Uterus (tissue), 4 donors: ENCODE results near the gene FBXO31. TPM values are rescaled to one million over a fixed set of nuclear protein-coding genes. Genes with fewer than 3 reads are reported as not detected.

Experiments
- DNase-seq, 2 donors: peaks; one replicate each; pipeline ENCODE4 v3.0.0-alpha.2; 2019 to 2020
- H3K27ac ChIP-seq, 2 donors: fragments of 200-600 bp; sonication (generic); 1 replicate in 1 of 2; 2 replicates in 1 of 2; pipeline ENCODE4 v1.5.1; 2016 to 2018
- H3K27me3 ChIP-seq, 2 donors: fragments of 200-600 bp; sonication (generic); one replicate each; pipeline ENCODE4 v1.5.1; 2018 to 2019; ENCODE audit warnings: control low read depth in 1 of 2
- H3K36me3 ChIP-seq, 2 donors: fragments of 200-600 bp; sonication (generic); one replicate each; pipeline ENCODE4 v1.5.1; 2019; ENCODE audit warnings: control low read depth in 1 of 2
- H3K4me1 ChIP-seq, 2 donors: fragments of 200-600 bp; sonication (generic); one replicate each; pipeline ENCODE4 v1.5.1; 2018 to 2019; ENCODE audit warnings: control low read depth in 1 of 2
- H3K4me3 ChIP-seq, 2 donors: fragments of 200-600 bp; sonication (generic); 1 replicate in 1 of 2; 2 replicates in 1 of 2; pipeline ENCODE4 v1.5.1; 2018 to 2019; ENCODE audit warnings: mild to moderate bottlenecking in 1 of 2
- H3K9me3 ChIP-seq, 2 donors: fragments of 200-600 bp; sonication (generic); one replicate each; pipeline ENCODE4 v1.5.1; 2019; ENCODE audit warnings: control low read depth in 1 of 2
- POLR2A ChIP-seq, 2 donors: fragments of 450-650 bp; IDR thresholded peaks; one replicate each; pipeline ENCODE4 v1.6.1; 2016; ENCODE audit warnings: antibody characterized with exemption in 2 of 2, mild to moderate bottlenecking in 1 of 2, moderate library complexity in 1 of 2
- intact Hi-C: fragments of 100-400 bp; cut with DNase I; formaldehyde crosslinking; loops from one replicate; pipeline ENCODE4 v1.15.1; 2023; ENCODE audit warnings: low total_unique reads
- total RNA-seq, 4 donors: library from RNA; depleted of rRNA in 3 of 4; stranded (reverse); fragments of >200 nt in 3 of 4; gene quantifications; one replicate each; pipeline versions ENCODE4 v1.1.0 to v1.2.4, GENCODE V29; 2014 to 2023
- TF ChIP-seq, protein P1 (sequence below), 4 experiments: fragments of 200-600 bp in 2 of 4; fragments of 450-650 bp in 2 of 4; sonication (generic) in 2 of 4; IDR thresholded peaks; one replicate each; pipeline ENCODE4 v1.5.1; 2016 to 2019; ENCODE audit warnings: antibody characterized with exemption in 4 of 4, mild to moderate bottlenecking in 2 of 4, moderate library complexity in 1 of 4
- donor health status: DM: yes; HTN: yes; CAD: no.

Gene FBXO31
- total RNA-seq, 4 donors from 2014 or later = 35.2 to 309 (median 74.8) TPM

GRCh38 chr16:87348616-87349157 lies 34.9 kb downstream of the FBXO31 start:
- intact Hi-C loops = no loop called here
- Histone ChIP-seq H3K36me3 (no peaks in the 10 kb centered on the region), H3K4me3 (no peak overlapping the region), H3K4me1 (peaks cover 0 to 2% of the 10 kb centered on the region in 2 donors), H3K27me3 (no peaks in the 10 kb centered on the region), H3K9me3 (no peaks in the 10 kb centered on the region), H3K27ac (no peak overlapping the region)
- DNase-seq = no peak
- no peak for TF ChIP-seq POLR2A (IDR thresholded peaks at IDR 0.05)
- TF ChIP-seq, protein P1, sequence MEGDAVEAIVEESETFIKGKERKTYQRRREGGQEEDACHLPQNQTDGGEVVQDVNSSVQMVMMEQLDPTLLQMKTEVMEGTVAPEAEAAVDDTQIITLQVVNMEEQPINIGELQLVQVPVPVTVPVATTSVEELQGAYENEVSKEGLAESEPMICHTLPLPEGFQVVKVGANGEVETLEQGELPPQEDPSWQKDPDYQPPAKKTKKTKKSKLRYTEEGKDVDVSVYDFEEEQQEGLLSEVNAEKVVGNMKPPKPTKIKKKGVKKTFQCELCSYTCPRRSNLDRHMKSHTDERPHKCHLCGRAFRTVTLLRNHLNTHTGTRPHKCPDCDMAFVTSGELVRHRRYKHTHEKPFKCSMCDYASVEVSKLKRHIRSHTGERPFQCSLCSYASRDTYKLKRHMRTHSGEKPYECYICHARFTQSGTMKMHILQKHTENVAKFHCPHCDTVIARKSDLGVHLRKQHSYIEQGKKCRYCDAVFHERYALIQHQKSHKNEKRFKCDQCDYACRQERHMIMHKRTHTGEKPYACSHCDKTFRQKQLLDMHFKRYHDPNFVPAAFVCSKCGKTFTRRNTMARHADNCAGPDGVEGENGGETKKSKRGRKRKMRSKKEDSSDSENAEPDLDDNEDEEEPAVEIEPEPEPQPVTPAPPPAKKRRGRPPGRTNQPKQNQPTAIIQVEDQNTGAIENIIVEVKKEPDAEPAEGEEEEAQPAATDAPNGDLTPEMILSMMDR (IDR thresholded peaks at IDR 0.05) = no peak

GRCh38 chr16:87347932-87348615 lies 35.5 kb downstream of the FBXO31 start:
- H3K9me3 ChIP-seq = no peaks in the 10 kb centered on the region
- DNase-seq = no peak
- H3K27me3 ChIP-seq = no peaks in the 10 kb centered on the region
- H3K36me3 ChIP-seq = no peaks in the 10 kb centered on the region
- peaks cover 0 to 2% of the 10 kb centered on the region in 2 donors for H3K4me1 ChIP-seq
- H3K27ac ChIP-seq = no peak overlapping the region
- TF ChIP-seq, protein P1 (IDR thresholded peaks at IDR 0.05) = no peak
- no peak for TF ChIP-seq POLR2A (IDR thresholded peaks at IDR 0.05)
- intact Hi-C loops = no loop called here
- no peak overlapping the region for H3K4me3 ChIP-seq

GRCh38 chr16:87346517-87347060 lies 37.0 kb downstream of the FBXO31 start:
- intact Hi-C loops = no loop called here
- no peak for DNase-seq
- no peak overlapping the region for H3K4me3 ChIP-seq
- H3K27ac ChIP-seq = no peak overlapping the region
- peaks cover 0 to 2% of the 10 kb centered on the region in 2 donors for H3K4me1 ChIP-seq
- no peaks in the 10 kb centered on the region for H3K36me3 ChIP-seq
- no peak for TF ChIP-seq POLR2A (IDR thresholded peaks at IDR 0.05)
- TF ChIP-seq, protein P1 (IDR thresholded peaks at IDR 0.05) = no peak
- no peaks in the 10 kb centered on the region for H3K9me3 ChIP-seq
- H3K27me3 ChIP-seq = no peaks in the 10 kb centered on the region

- no peak overlapping the region for H3K4me3 ChIP-seq
- no peak for DNase-seq
- peak overlapping the region; percentile 11 to 50 for H3K27ac ChIP-seq
- H3K9me3 ChIP-seq = no peaks in the 10 kb centered on the region
- TF ChIP-seq, protein P1 (IDR thresholded peaks at IDR 0.05) = no peak
- TF ChIP-seq POLR2A (IDR thresholded peaks at IDR 0.05) = no peak
- no peaks in the 10 kb centered on the region for H3K27me3 ChIP-seq
- H3K4me1 ChIP-seq = peaks cover 0 to 2% of the 10 kb centered on the region in 2 donors
- no peaks in the 10 kb centered on the region for H3K36me3 ChIP-seq
- intact Hi-C loops = no loop called here
Observed at GRCh38 chr16:87345726-87346424, 37.7 kb downstream of the FBXO31 start.
